H1 (cell line): Measurements from ENCODE around the gene TRPC1. TPM values are rescaled to one million over a fixed set of nuclear protein-coding genes. Genes with fewer than 3 reads are reported as not detected.

ENCODE experiments used
- CTCF ChIA-PET: fragments of 300-600 bp; sonication (Branson Sonifier 250); formaldehyde crosslinking; loops from one replicate; lab custom pipeline; 2021; ENCODE audit not compliant: partially characterized antibody; lab: Charles Lee
- POLR2A ChIA-PET: fragments of 300-600 bp; sonication (Branson Sonifier 250); formaldehyde crosslinking; loops from one replicate; lab custom pipeline; 2021; ENCODE audit warnings: inconsistent platforms; ENCODE audit not compliant: partially characterized antibody; lab: Charles Lee
- DNase-seq, 2 experiments: peaks; one replicate each; pipeline versions ENCODE4 v3.0.0 to v3.0.0-alpha.2; 2010 to 2022; ENCODE audit warnings: low spot score in 2 of 2, low read depth in 1 of 2, mixed read lengths in 1 of 2
- FAIRE-seq: peaks from 2 replicates; lab custom pipeline; 2011; peaks lifted over from hg19 to GRCh38; lab: Jason Lieb, UNC
- H2AFZ ChIP-seq: 2 replicates; pipeline ENCODE4 v1.8.1; 2012; ENCODE audit warnings: low read length, inconsistent platforms
- H2AK5ac ChIP-seq: 2 replicates; pipeline ENCODE4 v1.6.1; 2013; ENCODE audit warnings: low read depth, low read length
- H2BK120ac ChIP-seq: replicated peaks from 2 replicates; pipeline ENCODE3; 2013; ENCODE audit warnings: low read depth, low read length, inconsistent platforms
- H2BK12ac ChIP-seq: 2 replicates; pipeline ENCODE4 v1.6.1; 2013; ENCODE audit warnings: low read depth, low read length
- H2BK15ac ChIP-seq: 2 replicates; pipeline ENCODE4 v1.6.1; 2013; ENCODE audit warnings: low read length
- H2BK20ac ChIP-seq: 2 replicates; pipeline ENCODE4 v1.6.1; 2013; ENCODE audit warnings: low read length
- H2BK5ac ChIP-seq: 2 replicates; pipeline ENCODE4 v1.6.1; 2013; ENCODE audit warnings: low read depth, low read length
- H3K14ac ChIP-seq: 2 replicates; pipeline ENCODE4 v1.6.1; 2013; ENCODE audit warnings: inconsistent platforms; ENCODE audit not compliant: insufficient read length
- H3K18ac ChIP-seq: 2 replicates; pipeline ENCODE4 v1.6.1; 2013; ENCODE audit warnings: low read length; ENCODE audit errors: extremely low read depth
- H3K23ac ChIP-seq: 2 replicates; pipeline ENCODE4 v1.6.1; 2013; ENCODE audit warnings: inconsistent platforms; ENCODE audit not compliant: insufficient read length
- H3K23me2 ChIP-seq: 2 replicates; pipeline ENCODE4 v1.6.1; 2013; ENCODE audit warnings: low read depth, low read length
- H3K27ac ChIP-seq: 2 replicates; pipeline ENCODE4 v1.6.1; 2011; ENCODE audit warnings: low read depth, low read length, inconsistent platforms
- H3K27me3 ChIP-seq, 4 experiments: replicated peaks in 1 of 4; 1 replicate in 1 of 4; 2 replicates in 3 of 4; pipeline versions ENCODE4 v1.6.1 to v1.8.1; 2011 to 2013; ENCODE audit warnings: low read length in 3 of 4, mild to moderate bottlenecking in 3 of 4, inconsistent platforms in 2 of 4, mixed read lengths in 2 of 4, moderate library complexity in 1 of 4; ENCODE audit not compliant: control insufficient read depth in 3 of 4, insufficient read depth in 3 of 4; ENCODE audit errors: extremely low read depth in 1 of 4
- H3K36me3 ChIP-seq, 4 experiments: 2 replicates each; pipeline versions ENCODE4 v1.6.1 to v1.8.1; 2011 to 2013; ENCODE audit warnings: mild to moderate bottlenecking in 4 of 4, low read length in 3 of 4, moderate library complexity in 2 of 4, control low read depth in 1 of 4, inconsistent platforms in 1 of 4; ENCODE audit not compliant: insufficient read depth in 4 of 4, control insufficient read depth in 2 of 4
- H3K4ac ChIP-seq: replicated peaks from 2 replicates; pipeline ENCODE3; 2013; ENCODE audit warnings: low read length, low read depth, mixed read lengths, inconsistent platforms; ENCODE audit not compliant: insufficient read length
- H3K4me1 ChIP-seq, 4 experiments: replicated peaks in 1 of 4; 1 replicate in 1 of 4; 2 replicates in 3 of 4; pipeline versions ENCODE4 v1.6.1 to v1.8.1; 2011 to 2013; ENCODE audit warnings: low read length in 3 of 4, inconsistent platforms in 2 of 4, mixed read lengths in 1 of 4; ENCODE audit not compliant: insufficient read depth in 4 of 4, control insufficient read depth in 3 of 4
- H3K4me2 ChIP-seq, 2 experiments: 2 replicates each; pipeline versions ENCODE4 v1.6.1 to v1.8.1; 2011 to 2013; ENCODE audit warnings: low read depth in 2 of 2, low read length in 2 of 2, control low read depth in 1 of 2, inconsistent platforms in 1 of 2, mild to moderate bottlenecking in 1 of 2; ENCODE audit not compliant: insufficient read depth in 1 of 2
- H3K4me3 ChIP-seq, 4 experiments: fragments of 200-600, 300-600 bp in 1 of 4; sonication (generic), shearing (Covaris generic), sonication (Bioruptor Twin) in 1 of 4; 2 replicates each; pipeline versions ENCODE4 v1.5.1 to v1.8.1; 2011 to 2016; ENCODE audit warnings: low read length in 4 of 4, low read depth in 3 of 4, control low read depth in 2 of 4, inconsistent platforms in 2 of 4, mild to moderate bottlenecking in 2 of 4, mixed read lengths in 1 of 4, moderate library complexity in 1 of 4; ENCODE audit not compliant: insufficient read depth in 2 of 4; ENCODE audit errors: extremely low read depth in 1 of 4
- H3K56ac ChIP-seq: replicated peaks from 2 replicates; pipeline ENCODE3; 2013; ENCODE audit warnings: low read depth, mild to moderate bottlenecking, mixed read lengths, low read length, inconsistent platforms; ENCODE audit not compliant: insufficient read length
- H3K79me1 ChIP-seq: 2 replicates; pipeline ENCODE4 v1.6.1; 2013; ENCODE audit warnings: low read depth, low read length, control low read depth
- H3K79me2 ChIP-seq, 2 experiments: 2 replicates each; pipeline versions ENCODE4 v1.6.1 to v1.8.1; 2012 to 2013; ENCODE audit warnings: low read length in 2 of 2, mild to moderate bottlenecking in 2 of 2, inconsistent platforms in 1 of 2; ENCODE audit not compliant: insufficient read depth in 2 of 2, control insufficient read depth in 1 of 2
- H3K9ac ChIP-seq, 4 experiments: replicated peaks in 1 of 4; 1 replicate in 1 of 4; 2 replicates in 3 of 4; pipeline versions ENCODE4 v1.6.1 to v1.8.1; 2011 to 2013; ENCODE audit warnings: low read depth in 3 of 4, low read length in 3 of 4, control low read depth in 2 of 4, mild to moderate bottlenecking in 2 of 4, moderate library complexity in 2 of 4, inconsistent platforms in 1 of 4; ENCODE audit errors: extremely low read depth in 1 of 4
- H3K9me3 ChIP-seq, 2 experiments: 2 replicates each; pipeline versions ENCODE4 v1.6.1 to v1.8.1; 2012 to 2013; ENCODE audit warnings: mild to moderate bottlenecking in 2 of 2, moderate library complexity in 2 of 2, control low read depth in 1 of 2, inconsistent platforms in 1 of 2, low read depth in 1 of 2, low read length in 1 of 2, mixed read lengths in 1 of 2; ENCODE audit not compliant: insufficient read depth in 2 of 2
- H4K20me1 ChIP-seq, 2 experiments: replicated peaks in 1 of 2; 2 replicates each; pipeline versions ENCODE3 to v1.8.1; 2011 to 2013; ENCODE audit warnings: inconsistent platforms in 2 of 2, low read length in 2 of 2, mild to moderate bottlenecking in 1 of 2; ENCODE audit not compliant: insufficient read depth in 2 of 2, control insufficient read depth in 1 of 2
- H4K5ac ChIP-seq: 2 replicates; pipeline ENCODE4 v1.6.1; 2013; ENCODE audit warnings: low read length, low read depth, mixed read lengths, inconsistent platforms; ENCODE audit not compliant: insufficient read length
- H4K8ac ChIP-seq: 2 replicates; pipeline ENCODE4 v1.8.0; 2013; ENCODE audit warnings: mild to moderate bottlenecking, moderate library complexity, low read length, inconsistent platforms; ENCODE audit not compliant: insufficient read depth; ENCODE audit errors: extremely low read depth
- H4K91ac ChIP-seq: replicated peaks from 2 replicates; pipeline ENCODE3; 2013; ENCODE audit warnings: low read length, mixed read lengths, inconsistent platforms; ENCODE audit not compliant: insufficient read length
- ASH2L ChIP-seq: fragments of 200-600, 300-600 bp; sonication (generic); IDR thresholded peaks from one replicate; pipeline ENCODE4 v1.7.1; 2017; ENCODE audit warnings: low read length
- BACH1 ChIP-seq: IDR thresholded peaks from 2 replicates; pipeline ENCODE4 v1.6.1; 2012; ENCODE audit warnings: low read length, improper control_type of control experiment
- CEBPB ChIP-seq: IDR thresholded peaks from 2 replicates; pipeline ENCODE4 v1.6.1; 2012; ENCODE audit warnings: low read depth, low read length
- CTBP2 ChIP-seq: IDR thresholded peaks from 2 replicates; pipeline ENCODE4 v1.7.0; 2011; ENCODE audit warnings: borderline replicate concordance, mild to moderate bottlenecking, moderate library complexity, mixed read lengths, low read length; ENCODE audit not compliant: insufficient read depth, insufficient read length
- EZH2 ChIP-seq: fragments of 200-600 bp; sonication (generic); IDR thresholded peaks from 2 replicates; pipeline ENCODE4 v1.7.1; 2012; ENCODE audit warnings: low read depth, mild to moderate bottlenecking, moderate library complexity, low read length, inconsistent platforms; ENCODE audit not compliant: severe bottlenecking
- HDAC6 ChIP-seq: IDR thresholded peaks from one replicate; pipeline ENCODE4 v1.7.1; 2012; ENCODE audit warnings: low read depth, mild to moderate bottlenecking, inconsistent platforms, low read length, moderate library complexity
- NANOG ChIP-seq: IDR thresholded peaks from 2 replicates; pipeline ENCODE4 v1.6.1; 2011; ENCODE audit warnings: low read length, low read depth, mild to moderate bottlenecking, inconsistent platforms; ENCODE audit not compliant: insufficient read depth, poor library complexity, severe bottlenecking
- POU5F1 ChIP-seq: IDR thresholded peaks from 2 replicates; pipeline ENCODE4 v1.6.1; 2011; ENCODE audit warnings: low read depth, mild to moderate bottlenecking, low read length, moderate library complexity
- SAP30 ChIP-seq: fragments of 300-600 bp; sonication (generic); IDR thresholded peaks from 2 replicates; pipeline ENCODE4 v1.7.1; 2012; ENCODE audit warnings: low read length, moderate library complexity, mild to moderate bottlenecking, inconsistent platforms; ENCODE audit not compliant: insufficient read depth, insufficient replicate concordance
- SIRT6 ChIP-seq: IDR thresholded peaks from one replicate; pipeline ENCODE4 v1.7.1; 2012; ENCODE audit warnings: low read length, inconsistent platforms
- SUZ12 ChIP-seq: fragments of 200-600 bp; sonication (generic); IDR thresholded peaks from 2 replicates; pipeline ENCODE4 v1.6.1; 2012; ENCODE audit warnings: mild to moderate bottlenecking, inconsistent platforms, low read length, moderate library complexity, mixed read lengths
- TAF1 ChIP-seq: IDR thresholded peaks from 2 replicates; pipeline ENCODE4 v1.6.1; 2011; ENCODE audit warnings: mild to moderate bottlenecking, low read depth, low read length
- TAF7 ChIP-seq: optimal IDR thresholded peaks from 2 replicates; pipeline ENCODE3; 2011; ENCODE audit warnings: low read depth, mild to moderate bottlenecking, inconsistent platforms, low read length, moderate library complexity, borderline replicate concordance
- WGBS, 2 experiments: shearing (Covaris generic) in 1 of 2; methylation state at CpG; one replicate each; pipeline versions ENCODE4 v1.1.6 to v1.1.7; 2013 to 2015; ENCODE audit warnings: low lambda C conversion rate in 2 of 2, mixed read lengths in 2 of 2, inconsistent platforms in 1 of 2, low coverage in 1 of 2, missing lambda C conversion rate in 1 of 2; ENCODE audit not compliant: insufficient replicate concordance in 2 of 2, insufficient coverage in 1 of 2, insufficient read length in 1 of 2; ENCODE audit errors: extremely low coverage in 1 of 2, missing lambda C conversion rate in 1 of 2; 5-methylcytosine and 5-hydroxymethylcytosine counted together
- polyA plus RNA-seq, 7 experiments: library from polyadenylated mRNA; depleted of rRNA in 3 of 7; stranded (reverse) in 5 of 7; unstranded in 2 of 7; fragments of >200 nt in 5 of 7; fragments of 200-250 nt in 2 of 7; gene quantifications; 1 replicate in 5 of 7; 2 replicates in 1 of 7; 4 replicates in 1 of 7; pipeline versions ENCODE4 v1.2.1 to v1.2.3, GENCODE V29; 2011 to 2013; ENCODE audit warnings: missing spikeins in 2 of 7, mixed read lengths in 2 of 7
- total RNA-seq: library from RNA; stranded (reverse); fragmentation: NEBNext Ultra II Directional; extraction: Animal tissue kit (Norgen Biotek cat#: 25700); gene quantifications from 2 replicates; pipeline ENCODE4 v1.2.1, GENCODE V29; 2021

TRPC1 gene
- total and polyA plus RNA-seq, 2 of the 8 experiments (the other 6 are each of a cell fraction or from before 2014, with no cell fraction given) = 22.6 to 23.1 TPM

- H3K4me3 ChIP-seq = no peak overlapping the region
- no peaks in the 10 kb centered on the region for H4K20me1 ChIP-seq
- no peak overlapping the region for H3K4ac ChIP-seq
- H3K27ac ChIP-seq = no peak overlapping the region
- H3K79me1 ChIP-seq = no peaks in the 10 kb centered on the region
- no peak for FAIRE-seq
- POLR2A ChIA-PET = interaction anchor here (0.8 to 1.2 kb wide), 2 partner anchors 17 to 19 kb away, joined by 4 read pairs; no protein-coding TSS in a partner anchor
- no peak overlapping the region for H3K9ac ChIP-seq
- no peak overlapping the region for H4K5ac ChIP-seq
- H3K9me3 ChIP-seq = no peaks in the 10 kb centered on the region
- no peak overlapping the region for H2BK12ac ChIP-seq
- H3K18ac ChIP-seq = no peak overlapping the region
- H3K27me3 ChIP-seq = no peaks in the 10 kb centered on the region
- H4K8ac ChIP-seq = no peak overlapping the region
- no peak overlapping the region for H2BK20ac ChIP-seq
- H4K91ac ChIP-seq = no peak overlapping the region
- H2BK15ac ChIP-seq = no peak overlapping the region
- H3K4me2 ChIP-seq = no peak overlapping the region
- H3K79me2 ChIP-seq = no peaks in the 10 kb centered on the region
- no peak overlapping the region for H2BK120ac ChIP-seq
- WGBS, 2 experiments = 70% methylated on average over 2 of the region's 2 CpGs; no CpG with 5 or more reads in 1 of the 2 experiments
- H3K56ac ChIP-seq = no peak overlapping the region
- no peaks in the 10 kb centered on the region for H3K23me2 ChIP-seq
- H2BK5ac ChIP-seq = no peak overlapping the region
- H3K23ac ChIP-seq = no peak overlapping the region
- H2AK5ac ChIP-seq = no peak overlapping the region
- H2AFZ ChIP-seq = no peak overlapping the region
- H3K14ac ChIP-seq = no peak overlapping the region
- peaks cover 0 to 6% (median 0%) of the 10 kb centered on the region in 4 experiments; a peak in 2 of 8 replicates for H3K36me3 ChIP-seq
- CTCF ChIA-PET = interaction anchor here (0.6 to 3.3 kb wide), 15 partner anchors 10 to 248 kb away, joined by 3 to 21 read pairs (median 5); no protein-coding TSS in a partner anchor
- no peaks in the 10 kb centered on the region for H3K4me1 ChIP-seq
- DNase-seq = no peak
- no peak for TF ChIP-seq NANOG
- TF ChIP-seq CEBPB = no peak
- no peak for TF ChIP-seq HDAC6
- no peak for TF ChIP-seq CTBP2
- no peak for TF ChIP-seq TAF7
- no peak for TF ChIP-seq SIRT6
- TF ChIP-seq SUZ12 = no peak
- TF ChIP-seq EZH2 = no peak
- TF ChIP-seq TAF1 = no peak
- no peak for TF ChIP-seq SAP30
- no peak for TF ChIP-seq POU5F1
- no peak for TF ChIP-seq ASH2L
- no peak for TF ChIP-seq BACH1
Observed at GRCh38 chr3:142846779-142847577, 123.1 kb downstream of the TRPC1 start.
